Measurements from ENCODE around the gene KCNN3. TPM values are rescaled to one million over a fixed set of nuclear protein-coding genes. Genes with fewer than 3 reads are reported as not detected.
A peak's percentile ranks its signal among the peaks of the same experiment; 100 is the strongest.

The KCNN3 gene
- 0.92 to 1.8 TPM (median 1.5 TPM) in 3 replicates for total RNA-seq
- long read RNA-seq, partial matches to known transcripts = 1 of 2 reads
- long read RNA-seq, other reads (novel, unspliced or antisense) = 1 of 2 reads

DNA sequence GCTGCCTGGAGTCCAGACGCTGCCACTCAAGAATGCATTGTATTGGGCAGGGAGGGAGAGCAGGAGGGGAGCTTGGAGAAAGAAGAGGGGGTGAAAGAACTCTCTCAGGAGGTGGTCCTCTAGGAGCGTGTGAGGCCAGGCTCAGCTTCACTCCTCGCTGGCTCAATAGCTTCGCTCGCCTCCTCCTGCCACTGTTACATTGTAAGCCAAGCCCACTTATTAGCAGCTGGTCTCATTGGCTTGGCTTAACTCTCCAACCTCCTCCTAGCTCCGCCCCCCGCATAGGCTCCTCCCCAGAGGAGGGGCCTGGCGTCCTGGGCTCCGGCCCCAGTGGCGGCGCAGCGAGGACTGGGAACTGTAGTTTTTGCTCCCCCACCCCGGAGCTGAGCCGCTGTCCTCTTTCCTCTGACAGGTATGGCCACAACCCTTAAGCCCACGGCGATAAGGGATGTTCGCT is at the start of gene KCNN3:
Gene KCNN3, minus strand, starts transcription at position 167 of the 457 bp plus-strand sequence. CDS start 317 bp downstream, outside the sequence.
- H3K27ac Mint-ChIP-seq (ENCODE audit: unreplicated experiment) = peak within 1 kb of the TSS; percentile 70
- no peaks in the 10 kb centered on the region for H3K9me3 Mint-ChIP-seq (ENCODE audit: low read depth)
- no peak for DNase-seq (ENCODE audit: low spot score)
- peaks cover 13% of the 10 kb centered on the region for H3K27me3 Mint-ChIP-seq (ENCODE audit: low read depth)
- peak within 1 kb of the TSS; percentile 69 for H3K4me3 Mint-ChIP-seq (ENCODE audit: unreplicated experiment)
- TF ChIP-seq, protein P1, sequence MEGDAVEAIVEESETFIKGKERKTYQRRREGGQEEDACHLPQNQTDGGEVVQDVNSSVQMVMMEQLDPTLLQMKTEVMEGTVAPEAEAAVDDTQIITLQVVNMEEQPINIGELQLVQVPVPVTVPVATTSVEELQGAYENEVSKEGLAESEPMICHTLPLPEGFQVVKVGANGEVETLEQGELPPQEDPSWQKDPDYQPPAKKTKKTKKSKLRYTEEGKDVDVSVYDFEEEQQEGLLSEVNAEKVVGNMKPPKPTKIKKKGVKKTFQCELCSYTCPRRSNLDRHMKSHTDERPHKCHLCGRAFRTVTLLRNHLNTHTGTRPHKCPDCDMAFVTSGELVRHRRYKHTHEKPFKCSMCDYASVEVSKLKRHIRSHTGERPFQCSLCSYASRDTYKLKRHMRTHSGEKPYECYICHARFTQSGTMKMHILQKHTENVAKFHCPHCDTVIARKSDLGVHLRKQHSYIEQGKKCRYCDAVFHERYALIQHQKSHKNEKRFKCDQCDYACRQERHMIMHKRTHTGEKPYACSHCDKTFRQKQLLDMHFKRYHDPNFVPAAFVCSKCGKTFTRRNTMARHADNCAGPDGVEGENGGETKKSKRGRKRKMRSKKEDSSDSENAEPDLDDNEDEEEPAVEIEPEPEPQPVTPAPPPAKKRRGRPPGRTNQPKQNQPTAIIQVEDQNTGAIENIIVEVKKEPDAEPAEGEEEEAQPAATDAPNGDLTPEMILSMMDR (IDR thresholded peaks at IDR 0.05) = no peak
- H3K4me1 Mint-ChIP-seq (ENCODE audit: low read depth) = peaks cover 46% of the 10 kb centered on the region
- H3K36me3 Mint-ChIP-seq (ENCODE audit: low read depth) = no peaks in the 10 kb centered on the region

- H3K9me3 Mint-ChIP-seq (ENCODE audit: low read depth) = peaks cover 19% of the 10 kb centered on the region
- H3K27ac Mint-ChIP-seq (ENCODE audit: unreplicated experiment) = no peak overlapping the region
- peaks cover 15% of the 10 kb centered on the region for H3K36me3 Mint-ChIP-seq (ENCODE audit: low read depth)
- no peaks in the 10 kb centered on the region for H3K4me1 Mint-ChIP-seq (ENCODE audit: low read depth)
- TF ChIP-seq, protein P1 (IDR thresholded peaks at IDR 0.05) = no peak
- no peak for DNase-seq (ENCODE audit: low spot score)
- no peaks in the 10 kb centered on the region for H3K27me3 Mint-ChIP-seq (ENCODE audit: low read depth)
- H3K4me3 Mint-ChIP-seq (ENCODE audit: unreplicated experiment) = no peak overlapping the region
Measured at GRCh38 chr1:154913273-154913672, 43.2 kb upstream of the KCNN3 start.

GRCh38 chr1:154912755-154913154 is 42.7 kb upstream of the KCNN3 start:
- peak; percentile 18 for DNase-seq (ENCODE audit: low spot score)
- H3K36me3 Mint-ChIP-seq (ENCODE audit: low read depth) = peaks cover 17% of the 10 kb centered on the region
- peaks cover 24% of the 10 kb centered on the region for H3K9me3 Mint-ChIP-seq (ENCODE audit: low read depth)
- H3K4me3 Mint-ChIP-seq (ENCODE audit: unreplicated experiment) = no peak overlapping the region
- no peaks in the 10 kb centered on the region for H3K4me1 Mint-ChIP-seq (ENCODE audit: low read depth)
- no peaks in the 10 kb centered on the region for H3K27me3 Mint-ChIP-seq (ENCODE audit: low read depth)
- no peak overlapping the region for H3K27ac Mint-ChIP-seq (ENCODE audit: unreplicated experiment)
- TF ChIP-seq, protein P1 (IDR thresholded peaks at IDR 0.05) = no peak

DNA sequence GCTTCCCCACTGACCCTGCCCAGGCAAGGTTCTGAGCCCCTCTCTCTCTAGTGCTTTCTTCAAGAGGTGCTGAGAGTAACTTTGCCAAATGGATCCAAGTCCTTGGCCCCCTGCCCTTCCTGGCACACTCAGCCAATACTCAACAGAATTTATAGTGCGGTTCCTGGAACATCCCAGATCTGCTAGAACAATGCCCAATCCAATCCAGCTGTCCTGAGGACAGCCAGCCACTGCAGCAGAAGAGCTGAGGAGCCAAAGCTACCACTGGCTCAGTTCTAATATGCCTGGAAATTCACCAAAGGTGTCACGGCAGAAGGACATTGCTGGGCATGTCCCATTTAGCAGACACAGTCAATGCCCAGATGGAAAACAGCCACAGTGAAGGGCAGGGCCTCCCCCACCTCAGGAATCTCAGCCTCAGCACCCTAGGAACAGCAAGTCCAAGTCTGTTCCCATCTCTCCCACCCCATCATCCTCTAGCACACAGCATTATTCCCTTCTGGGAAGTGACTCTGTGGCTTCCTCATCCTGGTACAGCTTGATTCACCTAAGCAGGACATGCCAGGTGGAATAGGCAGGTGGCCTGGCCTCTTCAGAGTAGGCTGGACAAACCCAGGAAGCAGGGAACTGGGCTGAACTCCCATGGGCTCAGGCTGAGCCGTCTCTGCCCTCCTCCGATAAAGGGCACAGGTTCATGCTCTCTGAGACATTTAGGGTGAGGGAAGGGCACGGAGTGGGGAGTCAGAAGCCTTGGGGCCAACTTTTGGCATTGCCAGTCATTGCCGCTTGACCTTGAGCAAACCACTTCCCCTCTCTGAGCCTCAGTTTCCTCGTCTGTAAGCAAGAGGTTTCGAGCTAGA is 41.8 kb upstream of the KCNN3 start:
- Mint-ChIP-seq H3K4me1 (ENCODE audit: low read depth) (no peaks in the 10 kb centered on the region), H3K27me3 (ENCODE audit: low read depth) (no peaks in the 10 kb centered on the region), H3K4me3 (ENCODE audit: unreplicated experiment) (no peak overlapping the region), H3K27ac (ENCODE audit: unreplicated experiment) (no peak overlapping the region), H3K36me3 (ENCODE audit: low read depth) (peaks cover 16% of the 10 kb centered on the region), H3K9me3 (ENCODE audit: low read depth) (peaks cover 26% of the 10 kb centered on the region)
- peak; percentile 53 for DNase-seq (ENCODE audit: low spot score)
- TF ChIP-seq, protein P1 (IDR thresholded peaks at IDR 0.05) = no peak

- H3K4me1 Mint-ChIP-seq (ENCODE audit: low read depth) = no peaks in the 10 kb centered on the region
- TF ChIP-seq, protein P1 (IDR thresholded peaks at IDR 0.05) = no peak
- DNase-seq (ENCODE audit: low spot score) = peak; percentile 49
Measured at GRCh38 chr1:154910851-154911250, 40.8 kb upstream of the KCNN3 start.

More at GRCh38 chr1:154910851-154911250, 40.8 kb upstream of the KCNN3 start:
- peaks cover 10% of the 10 kb centered on the region for H3K36me3 Mint-ChIP-seq (ENCODE audit: low read depth)
- H3K4me3 Mint-ChIP-seq (ENCODE audit: unreplicated experiment) = no peak overlapping the region
- H3K9me3 Mint-ChIP-seq (ENCODE audit: low read depth) = peaks cover 19% of the 10 kb centered on the region
- H3K27me3 Mint-ChIP-seq (ENCODE audit: low read depth) = no peaks in the 10 kb centered on the region
- H3K27ac Mint-ChIP-seq (ENCODE audit: unreplicated experiment) = no peak overlapping the region
